ENCODE data around the gene SAMD10.

DNA sequence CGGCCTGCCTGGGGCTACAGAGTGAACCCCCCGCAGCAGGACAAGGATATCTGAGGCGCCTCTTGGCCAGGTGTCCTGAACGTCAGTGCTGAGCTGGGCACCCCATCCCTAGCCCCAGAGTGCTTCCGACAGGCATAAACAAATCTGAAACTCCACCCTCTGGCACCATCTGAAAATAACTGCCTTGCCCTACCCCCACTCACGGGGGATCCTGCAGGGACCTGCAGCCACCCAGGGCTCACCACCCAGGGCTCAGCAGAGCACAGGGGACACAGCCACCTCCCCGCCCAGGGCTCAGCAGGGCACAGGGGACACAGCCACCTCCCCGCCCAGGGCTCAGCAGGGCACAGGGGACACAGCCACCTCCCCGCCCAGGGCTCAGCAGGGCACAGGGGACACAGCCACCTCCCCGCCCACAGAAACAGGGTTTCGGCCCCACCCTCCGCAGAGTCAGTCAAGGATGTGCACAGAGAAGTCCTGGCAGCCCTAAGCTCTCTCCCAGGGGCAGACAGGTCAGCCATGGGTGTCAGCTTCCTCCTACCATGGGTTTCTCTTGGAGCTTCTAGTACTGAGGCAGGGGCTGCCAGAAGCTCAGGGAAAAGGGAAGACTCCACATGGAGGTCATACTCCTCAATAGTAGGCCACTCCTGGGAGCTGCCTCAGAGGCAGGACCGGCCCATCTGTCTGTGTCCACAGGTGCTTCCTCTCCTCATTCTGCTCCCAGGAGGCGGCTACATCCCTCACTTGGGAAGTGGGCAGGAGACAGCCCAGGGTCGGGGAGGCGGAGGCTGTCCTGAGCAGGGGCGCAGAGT is 27.8 kb downstream of the SAMD10 start:
- TF ChIP-seq POLR2A (IDR thresholded peaks at IDR 0.05; ENCODE audit: low read depth, low read length) (no peak), TAF1 (IDR thresholded peaks at IDR 0.05; ENCODE audit: borderline replicate concordance, low read depth, low read length) (no peak), POLR2AphosphoS5 (IDR thresholded peaks at IDR 0.05; ENCODE audit: low read depth, low read length) (no peak)
